A549 (cell line): ENCODE measurements around the gene FRMD3. TPM values are rescaled to one million over a fixed set of nuclear protein-coding genes. Genes with fewer than 3 reads are reported as not detected.

Source experiments
- ATAC-seq, 2 experiments: fragments of 200-7000 bp in 1 of 2; fragments of >200 bp in 1 of 2; cut with Nextera tagmentation in 1 of 2; cut with Tn5 transposase in 1 of 2; 3 replicates each; pipeline versions ENCODE4 v1.8.0 to v1.9.1; 2018 to 2020; ENCODE audit warnings: mild to moderate bottlenecking in 1 of 2, moderate library complexity in 1 of 2
- CTCF ChIA-PET: fragments of 300-600 bp; sonication (Branson Sonifier 250); formaldehyde crosslinking; extraction: SDS; loops from one replicate; lab custom pipeline; 2021; ENCODE audit warnings: antibody characterized with exemption, inconsistent platforms; lab: Yijun Ruan, JAX
- POLR2A ChIA-PET: fragments of 350-600 bp; formaldehyde crosslinking; extraction: SDS; loops from one replicate; lab custom pipeline; 2021; ENCODE audit warnings: antibody characterized with exemption, inconsistent platforms; lab: Yijun Ruan, JAX
- DNase-seq, 2 experiments: peaks; one replicate each; pipeline versions ENCODE4 v3.0.0 to v3.0.0-alpha.2; 2011 to 2016; ENCODE audit warnings: low read depth in 1 of 2, low spot score in 1 of 2
- FAIRE-seq: peaks from 2 replicates; lab custom pipeline; 2011; peaks lifted over from hg19 to GRCh38; lab: Jason Lieb, UNC
- H3K27ac ChIP-seq, 2 experiments: fragments of >200 bp; sonication (Bioruptor Twin); formaldehyde crosslinking; 3 replicates each; pipeline ENCODE4 v1.5.1; 2016 to 2017
- H3K4me1 ChIP-seq: fragments of >200 bp; sonication (Bioruptor Twin); formaldehyde crosslinking; 3 replicates; pipeline ENCODE4 v1.6.1; 2016
- H3K4me2 ChIP-seq: fragments of >200 bp; sonication (Bioruptor Twin); formaldehyde crosslinking; 3 replicates; pipeline ENCODE4 v1.6.1; 2016
- H3K4me3 ChIP-seq: fragments of >200 bp; sonication (Bioruptor Twin); formaldehyde crosslinking; 3 replicates; pipeline ENCODE4 v1.5.1; 2016
- H3K9me3 ChIP-seq: fragments of >200 bp; sonication (Bioruptor Twin); formaldehyde crosslinking; 3 replicates; pipeline ENCODE4 v1.6.1; 2016
- BHLHE40 ChIP-seq: IDR thresholded peaks from 2 replicates; pipeline ENCODE4 v1.6.1; 2012; ENCODE audit warnings: low read depth, low read length, inconsistent platforms
- CHD2 ChIP-seq: fragments of 150-350 bp; IDR thresholded peaks from 2 replicates; pipeline ENCODE4 v1.6.1; 2014; ENCODE audit warnings: low read length; ENCODE audit not compliant: partially characterized antibody
- EP300 ChIP-seq, 2 experiments: fragments of >200 bp; sonication (Bioruptor Twin); formaldehyde crosslinking; IDR thresholded peaks; 2 replicates in 1 of 2; 3 replicates in 1 of 2; pipeline ENCODE4 v1.6.1; 2016 to 2017
- FOSB ChIP-seq: fragments of 250-450 bp; sonication (Bioruptor Pico); IDR thresholded peaks from 2 replicates; pipeline ENCODE4 v1.5.0; 2020; ENCODE audit warnings: mild to moderate bottlenecking, moderate library complexity
- FOXS1 ChIP-seq: fragments of 250-450 bp; sonication (Bioruptor Pico); IDR thresholded peaks from 2 replicates; pipeline ENCODE4 v1.5.0; 2020; ENCODE audit warnings: mild to moderate bottlenecking, moderate library complexity
- GATA3 ChIP-seq: IDR thresholded peaks from 2 replicates; pipeline ENCODE4 v1.6.1; 2012; ENCODE audit warnings: borderline replicate concordance
- HEYL ChIP-seq: fragments of 250-450 bp; sonication (Bioruptor Pico); IDR thresholded peaks from 2 replicates; pipeline ENCODE4 v1.8.0; 2021; ENCODE audit warnings: mild to moderate bottlenecking, moderate library complexity
- JUNB ChIP-seq: fragments of >200 bp; sonication (Bioruptor Twin); formaldehyde crosslinking; IDR thresholded peaks from 2 replicates; pipeline ENCODE4 v1.6.1; 2016
- KDM5A ChIP-seq: fragments of 200-600 bp; sonication (generic); IDR thresholded peaks from 2 replicates; pipeline ENCODE4 v1.6.1; 2016; ENCODE audit warnings: antibody characterized with exemption, mild to moderate bottlenecking
- MAFK ChIP-seq: fragments of 450-650 bp; IDR thresholded peaks from 2 replicates; pipeline ENCODE4 v1.6.1; 2014; ENCODE audit not compliant: partially characterized antibody
- NFE2L2 ChIP-seq: fragments of 150-350 bp; conservative IDR thresholded peaks from 2 replicates; pipeline ENCODE4 v1.6.1; 2014; ENCODE audit warnings: low read length
- PHF8 ChIP-seq: fragments of 200-600 bp; sonication (generic); IDR thresholded peaks from 2 replicates; pipeline ENCODE4 v1.6.1; 2016; ENCODE audit warnings: low read depth, mild to moderate bottlenecking, antibody characterized with exemption, moderate library complexity, borderline replicate concordance
- POLR2A ChIP-seq: IDR thresholded peaks from 2 replicates; pipeline ENCODE4 v1.6.1; 2012; ENCODE audit warnings: mild to moderate bottlenecking, low read length
- RAD21 ChIP-seq, 2 experiments: fragments of >200 bp in 1 of 2; sonication (Bioruptor Twin) in 1 of 2; formaldehyde crosslinking in 1 of 2; IDR thresholded peaks in 1 of 2; conservative IDR thresholded peaks in 1 of 2; 2 replicates in 1 of 2; 3 replicates in 1 of 2; pipeline ENCODE4 v1.6.1; 2012 to 2018; ENCODE audit warnings: inconsistent platforms in 1 of 2
- RCOR1 ChIP-seq: fragments of 150-350 bp; IDR thresholded peaks from 2 replicates; pipeline ENCODE4 v1.6.1; 2014; ENCODE audit warnings: antibody characterized with exemption, low read length, low read depth
- RNF2 ChIP-seq: fragments of 200-600 bp; sonication (generic); IDR thresholded peaks from 2 replicates; pipeline ENCODE4 v1.6.1; 2016; ENCODE audit warnings: low read depth, mild to moderate bottlenecking, antibody characterized with exemption, moderate library complexity, borderline replicate concordance
- TP53 ChIP-seq: fragments of 250-450 bp; sonication (Bioruptor Pico); IDR thresholded peaks from 2 replicates; pipeline ENCODE4 v1.5.0; 2021; ENCODE audit warnings: mild to moderate bottlenecking, moderate library complexity
- ZNF302 ChIP-seq: fragments of 250-450 bp; sonication (Bioruptor Pico); IDR thresholded peaks from 2 replicates; pipeline ENCODE4 v1.9.0; 2021; ENCODE audit warnings: inconsistent platforms, mild to moderate bottlenecking, moderate library complexity
- WGBS: methylation state at CpG from one replicate; pipeline ENCODE4 v1.1.6; 2017; ENCODE audit errors: missing lambda C conversion rate; 5-methylcytosine and 5-hydroxymethylcytosine counted together
- polyA plus RNA-seq, 4 experiments: library from polyadenylated mRNA; depleted of rRNA in 3 of 4; stranded (reverse); fragments of >200 nt; fragmentation: RNase III in 1 of 4; extraction: RNeasy Plus Mini Kit Qiagen cat#74134 plus additional on column Dnase treatment in 1 of 4; gene quantifications; 2 replicates in 3 of 4; 3 replicates in 1 of 4; pipeline ENCODE4 v1.2.3, GENCODE V29; 2011 to 2017
- TF ChIP-seq, protein P1 (sequence below): fragments of 200-600 bp; sonication (generic); IDR thresholded peaks from 2 replicates; pipeline ENCODE4 v1.6.1; 2016; ENCODE audit warnings: antibody characterized with exemption, mild to moderate bottlenecking, moderate library complexity
- TF ChIP-seq, protein P2 (sequence below): IDR thresholded peaks from 2 replicates; pipeline ENCODE4 v1.6.1; 2012
- TF ChIP-seq, protein P3 (sequence below): fragments of 250-450 bp; sonication (Bioruptor Pico); IDR thresholded peaks from 2 replicates; pipeline ENCODE4 v1.5.0; 2021; ENCODE audit warnings: mild to moderate bottlenecking, moderate library complexity, borderline replicate concordance
- TF ChIP-seq, protein P4 (sequence below): fragments of >200 bp; sonication (Bioruptor Twin); formaldehyde crosslinking; IDR thresholded peaks from 2 replicates; pipeline ENCODE4 v1.6.1; 2016

FRMD3 gene
- polyA plus RNA-seq, 2 of the 4 experiments (the other 2 are of a cell fraction) = 1.7 to 3.3 TPM

DNA sequence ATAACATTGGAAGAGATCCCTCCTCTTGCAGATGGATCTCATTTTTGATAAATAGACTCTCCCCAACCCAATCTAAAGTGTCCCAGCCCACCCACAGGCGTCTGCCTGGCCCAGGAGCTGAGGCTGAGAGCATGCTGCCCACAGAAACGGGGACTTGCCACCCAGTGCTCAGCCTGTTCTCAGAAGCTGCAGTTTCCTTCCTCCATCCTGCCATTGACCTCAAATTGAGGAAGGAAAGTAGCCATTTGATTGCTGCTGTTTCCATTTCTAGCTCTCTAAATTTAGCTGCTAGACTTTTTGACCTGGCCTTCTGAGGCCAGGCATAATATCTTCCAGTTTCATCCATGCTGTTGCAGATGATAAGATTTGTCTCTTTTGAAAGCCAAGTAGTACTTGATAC, 31.1 kb upstream of the FRMD3 start:
- ATAC-seq (no peak), FAIRE-seq (no peak), DNase-seq (no peak)
- no peak overlapping the region for H3K4me3 ChIP-seq
- 0 out of 3 replicates have a peak, but pooled peaks cover 4% of the 10 kb centered on the region for H3K9me3 ChIP-seq
- no peaks in the 10 kb centered on the region for H3K4me1 ChIP-seq
- H3K4me2 ChIP-seq = no peak overlapping the region
- CTCF ChIA-PET = interaction anchor here (1.3 kb wide), 1 partner anchor 32 kb away, joined by 3 read pairs; no protein-coding TSS in a partner anchor
- POLR2A ChIA-PET = no interaction called here
- TF ChIP-seq TP53 (CRISPR knock-in tag) (no peak), GATA3 (no peak)
- TF ChIP-seq, all 56 proteins: peak for 0
- WGBS = 0% methylated on average over 2 of the region's 2 CpGs
- H3K27ac ChIP-seq = no peak overlapping the region

DNA sequence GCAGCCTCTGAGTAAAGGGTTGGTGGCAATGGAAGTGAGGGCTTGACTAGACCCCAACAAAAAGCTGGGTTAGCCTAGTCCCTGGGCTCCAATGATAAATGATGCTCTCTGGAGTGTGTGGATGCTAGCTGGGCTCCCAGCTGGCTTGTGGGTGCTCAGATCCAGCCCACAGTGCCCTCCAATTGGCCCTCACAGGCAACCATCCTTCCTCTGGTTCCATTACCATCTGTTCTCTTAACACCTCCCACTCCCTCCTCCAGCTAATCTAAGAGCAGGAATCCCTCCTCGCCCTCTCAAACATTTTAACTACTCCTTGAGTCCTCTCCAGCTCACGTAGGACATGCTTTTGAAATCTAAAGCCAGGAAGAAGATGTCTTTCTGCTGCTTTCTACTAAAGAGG, 25.2 kb upstream of the FRMD3 start:
- Histone ChIP-seq H3K4me2 (no peak overlapping the region), H3K27ac (no peak overlapping the region), H3K9me3 (0 out of 3 replicates have a peak, but pooled peaks cover 4% of the 10 kb centered on the region), H3K4me1 (no peaks in the 10 kb centered on the region), H3K4me3 (no peak overlapping the region)
- ChIA-PET POLR2A (no interaction called here), CTCF (no interaction called here)
- DNase-seq = no peak
- no peak for ATAC-seq
- 17% methylated on average over 2 of the region's 2 CpGs for WGBS
- TF ChIP-seq FOXS1 (CRISPR knock-in tag) (no peak), RAD21 (conservative IDR thresholded peaks at IDR 0.05 in 1 of 2, IDR thresholded peaks at IDR 0.05 in 1 of 2) (no peak)
- FAIRE-seq = no peak

DNA sequence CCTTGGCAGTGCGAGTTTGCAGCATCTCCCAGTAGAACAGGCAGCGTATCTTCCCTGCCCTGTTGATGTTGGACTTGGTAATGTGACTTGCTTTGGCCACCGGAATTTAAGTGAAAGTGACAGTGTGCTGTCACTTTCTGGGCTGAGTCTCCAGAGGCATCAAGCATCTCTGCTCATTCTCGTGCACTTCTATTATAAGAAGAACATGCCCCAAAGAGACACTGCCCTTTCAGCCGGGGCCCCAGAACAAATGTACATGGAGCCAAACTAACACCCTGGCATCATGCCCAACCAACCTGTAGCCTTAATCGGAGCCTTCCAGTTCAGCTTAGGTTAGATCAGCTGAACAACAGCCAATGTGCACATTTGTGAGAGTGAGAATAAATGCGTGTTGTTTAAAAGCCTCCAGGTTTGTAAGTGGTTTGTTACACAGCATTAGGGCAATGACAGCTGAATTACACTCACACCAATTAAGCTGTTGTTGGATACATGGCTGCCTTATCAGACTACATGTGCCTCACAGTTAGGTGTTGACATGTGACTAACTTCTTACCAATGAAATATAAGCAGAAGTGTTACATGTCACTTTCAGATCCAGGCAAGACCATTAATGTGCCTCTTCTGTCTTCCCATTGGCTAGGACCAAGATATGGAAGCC, 22.1 kb upstream of the FRMD3 start:
- no peak overlapping the region for H3K4me3 ChIP-seq
- WGBS = 49% methylated on average over 7 of the region's 7 CpGs
- H3K4me1 ChIP-seq = no peaks in the 10 kb centered on the region
- no peak for FAIRE-seq
- no peak overlapping the region for H3K4me2 ChIP-seq
- DNase-seq = no peak
- CTCF ChIA-PET = interaction anchor here (0.5 kb wide), 1 partner anchor 422 kb away, joined by 5 read pairs; no protein-coding TSS in a partner anchor
- no peaks in the 10 kb centered on the region for H3K9me3 ChIP-seq
- ATAC-seq = no peak
- H3K27ac ChIP-seq = no peak overlapping the region
- POLR2A ChIA-PET = no interaction called here
- no peak for TF ChIP-seq PHF8
- TF ChIP-seq EP300 (IDR thresholded peaks at IDR 0.05) = no peak
- TF ChIP-seq, protein P1, sequence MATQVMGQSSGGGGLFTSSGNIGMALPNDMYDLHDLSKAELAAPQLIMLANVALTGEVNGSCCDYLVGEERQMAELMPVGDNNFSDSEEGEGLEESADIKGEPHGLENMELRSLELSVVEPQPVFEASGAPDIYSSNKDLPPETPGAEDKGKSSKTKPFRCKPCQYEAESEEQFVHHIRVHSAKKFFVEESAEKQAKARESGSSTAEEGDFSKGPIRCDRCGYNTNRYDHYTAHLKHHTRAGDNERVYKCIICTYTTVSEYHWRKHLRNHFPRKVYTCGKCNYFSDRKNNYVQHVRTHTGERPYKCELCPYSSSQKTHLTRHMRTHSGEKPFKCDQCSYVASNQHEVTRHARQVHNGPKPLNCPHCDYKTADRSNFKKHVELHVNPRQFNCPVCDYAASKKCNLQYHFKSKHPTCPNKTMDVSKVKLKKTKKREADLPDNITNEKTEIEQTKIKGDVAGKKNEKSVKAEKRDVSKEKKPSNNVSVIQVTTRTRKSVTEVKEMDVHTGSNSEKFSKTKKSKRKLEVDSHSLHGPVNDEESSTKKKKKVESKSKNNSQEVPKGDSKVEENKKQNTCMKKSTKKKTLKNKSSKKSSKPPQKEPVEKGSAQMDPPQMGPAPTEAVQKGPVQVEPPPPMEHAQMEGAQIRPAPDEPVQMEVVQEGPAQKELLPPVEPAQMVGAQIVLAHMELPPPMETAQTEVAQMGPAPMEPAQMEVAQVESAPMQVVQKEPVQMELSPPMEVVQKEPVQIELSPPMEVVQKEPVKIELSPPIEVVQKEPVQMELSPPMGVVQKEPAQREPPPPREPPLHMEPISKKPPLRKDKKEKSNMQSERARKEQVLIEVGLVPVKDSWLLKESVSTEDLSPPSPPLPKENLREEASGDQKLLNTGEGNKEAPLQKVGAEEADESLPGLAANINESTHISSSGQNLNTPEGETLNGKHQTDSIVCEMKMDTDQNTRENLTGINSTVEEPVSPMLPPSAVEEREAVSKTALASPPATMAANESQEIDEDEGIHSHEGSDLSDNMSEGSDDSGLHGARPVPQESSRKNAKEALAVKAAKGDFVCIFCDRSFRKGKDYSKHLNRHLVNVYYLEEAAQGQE = no peak
- no peak for TF ChIP-seq RCOR1
- TF ChIP-seq POLR2A = no peak
- TF ChIP-seq ZNF302 (CRISPR knock-in tag) = no peak
- no peak for TF ChIP-seq JUNB
- TF ChIP-seq, protein P2, sequence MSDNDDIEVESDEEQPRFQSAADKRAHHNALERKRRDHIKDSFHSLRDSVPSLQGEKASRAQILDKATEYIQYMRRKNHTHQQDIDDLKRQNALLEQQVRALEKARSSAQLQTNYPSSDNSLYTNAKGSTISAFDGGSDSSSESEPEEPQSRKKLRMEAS = no peak
- TF ChIP-seq NFE2L2 = no peak
- TF ChIP-seq FOSB (CRISPR knock-in tag) = no peak
- no peak for TF ChIP-seq FOXS1 (CRISPR knock-in tag)
- TF ChIP-seq, protein P3, sequence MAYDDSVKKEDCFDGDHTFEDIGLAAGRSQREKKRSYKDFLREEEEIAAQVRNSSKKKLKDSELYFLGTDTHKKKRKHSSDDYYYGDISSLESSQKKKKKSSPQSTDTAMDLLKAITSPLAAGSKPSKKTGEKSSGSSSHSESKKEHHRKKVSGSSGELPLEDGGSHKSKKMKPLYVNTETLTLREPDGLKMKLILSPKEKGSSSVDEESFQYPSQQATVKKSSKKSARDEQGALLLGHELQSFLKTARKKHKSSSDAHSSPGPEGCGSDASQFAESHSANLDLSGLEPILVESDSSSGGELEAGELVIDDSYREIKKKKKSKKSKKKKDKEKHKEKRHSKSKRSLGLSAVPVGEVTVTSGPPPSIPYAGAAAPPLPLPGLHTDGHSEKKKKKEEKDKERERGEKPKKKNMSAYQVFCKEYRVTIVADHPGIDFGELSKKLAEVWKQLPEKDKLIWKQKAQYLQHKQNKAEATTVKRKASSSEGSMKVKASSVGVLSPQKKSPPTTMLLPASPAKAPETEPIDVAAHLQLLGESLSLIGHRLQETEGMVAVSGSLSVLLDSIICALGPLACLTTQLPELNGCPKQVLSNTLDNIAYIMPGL (CRISPR knock-in tag) = no peak
- no peak for TF ChIP-seq MAFK
- no peak for TF ChIP-seq KDM5A
- TF ChIP-seq, protein P4, sequence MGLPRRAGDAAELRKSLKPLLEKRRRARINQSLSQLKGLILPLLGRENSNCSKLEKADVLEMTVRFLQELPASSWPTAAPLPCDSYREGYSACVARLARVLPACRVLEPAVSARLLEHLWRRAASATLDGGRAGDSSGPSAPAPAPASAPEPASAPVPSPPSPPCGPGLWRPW = no peak
- no peak for TF ChIP-seq HEYL (CRISPR knock-in tag)
- TF ChIP-seq CHD2 = no peak
- no peak for TF ChIP-seq RNF2
- no peak for TF ChIP-seq TP53 (CRISPR knock-in tag)
- no peak for TF ChIP-seq BHLHE40
